ENCODE results near the gene ABCC12.

GRCh38 chr16:48125888-48126287 lies 29.9 kb downstream of the ABCC12 start:
- TF ChIP-seq GATA3 (IDR thresholded peaks at IDR 0.05; ENCODE audit: low read depth, low read length), result no peak
- no peak for TF ChIP-seq GATA2 (IDR thresholded peaks at IDR 0.05; ENCODE audit: low read depth, low read length)

Measured in SH-SY5Y (cell line).